Lung (tissue), 12 donors: ENCODE measurements around the gene FAM222B. TPM values are rescaled to one million over a fixed set of nuclear protein-coding genes. Genes with fewer than 3 reads are reported as not detected.

Experiments used
- ATAC-seq: fragments of 200-7000 bp; cut with Tn5 transposase; one replicate; pipeline ENCODE4 v1.9.1; 2020; ENCODE audit warnings: moderate number of reproducible peaks; ENCODE audit not compliant: insufficient read depth, low FRiP score
- DNase-seq, 3 donors: peaks; one replicate each; pipeline ENCODE4 v3.0.0-alpha.2; 2013 to 2017
- H3K27ac ChIP-seq, 2 donors: one replicate each; pipeline ENCODE4 v1.5.1; 2013; ENCODE audit warnings: mild to moderate bottlenecking in 2 of 2, moderate library complexity in 2 of 2, control low read depth in 1 of 2, inconsistent platforms in 1 of 2, low read depth in 1 of 2, low read length in 1 of 2
- H3K27me3 ChIP-seq, 3 donors: one replicate each; pipeline ENCODE4 v1.5.1; 2013; ENCODE audit warnings: low read length in 2 of 3; ENCODE audit not compliant: control insufficient read depth in 3 of 3, insufficient read depth in 3 of 3
- H3K36me3 ChIP-seq, 4 donors: one replicate each; pipeline ENCODE4 v1.5.1; 2013; ENCODE audit warnings: low read length in 4 of 4, mild to moderate bottlenecking in 1 of 4, moderate library complexity in 1 of 4; ENCODE audit not compliant: control insufficient read depth in 4 of 4, insufficient read depth in 4 of 4
- H3K4me1 ChIP-seq, 5 donors: one replicate each; pipeline ENCODE4 v1.5.1; 2013; ENCODE audit warnings: low read length in 5 of 5, mild to moderate bottlenecking in 2 of 5, moderate library complexity in 1 of 5; ENCODE audit not compliant: control insufficient read depth in 5 of 5, insufficient read depth in 5 of 5
- H3K4me3 ChIP-seq: one replicate; pipeline ENCODE4 v1.5.1; 2013; ENCODE audit warnings: mild to moderate bottlenecking, control low read depth, moderate library complexity
- H3K9ac ChIP-seq, 2 donors: one replicate each; pipeline ENCODE4 v1.5.1; 2013; ENCODE audit warnings: low read length in 2 of 2, control low read depth in 1 of 2; ENCODE audit not compliant: insufficient read depth in 1 of 2
- H3K9me3 ChIP-seq, 4 donors: one replicate each; pipeline ENCODE4 v1.5.1; 2013; ENCODE audit warnings: low read length in 3 of 4, mild to moderate bottlenecking in 1 of 4, moderate library complexity in 1 of 4; ENCODE audit not compliant: control insufficient read depth in 4 of 4, insufficient read depth in 3 of 4
- CTCF ChIP-seq: IDR thresholded peaks from 2 replicates; pipeline ENCODE4 v1.5.1; 2012; ENCODE audit warnings: mild to moderate bottlenecking; ENCODE audit errors: control extremely low read depth, extremely low read depth
- WGBS, 2 donors: extraction: QIAGEN DNeasy Blood & Tissue Kit; methylation state at CpG; one replicate each; pipeline ENCODE4 v1.1.7; 2013; 5-methylcytosine and 5-hydroxymethylcytosine counted together
- polyA plus RNA-seq, 2 donors: library from polyadenylated mRNA; stranded (reverse); fragments of 200-250 nt; gene quantifications; one replicate each; pipeline ENCODE4 v1.2.1, GENCODE V29; 2013
- total RNA-seq, 2 donors: library from RNA; depleted of rRNA in 1 of 2; stranded (reverse); fragments of >200 nt in 1 of 2; gene quantifications; one replicate each; pipeline ENCODE4 v1.2.1, GENCODE V29; 2014 to 2021
- donor health status: control.
- donor health status: control.
- donor health status: Bipolar disorder and iron deficiency.
- donor health status: healthy.
- donor health status: DM: yes; HTN: yes; CAD: no.

The FAM222B gene
- total and polyA plus RNA-seq, 4 donors = 8.3 to 17.7 (median 9.2) TPM

GRCh38 chr17:28858801-28859355 is 16.3 kb upstream of the FAM222B start:
- Histone ChIP-seq H3K4me1 (peaks cover 0 to 11% (median 3%) of the 10 kb centered on the region in 5 donors), H3K9me3 (no peaks in the 10 kb centered on the region), H3K27ac (no peak overlapping the region), H3K27me3 (no peaks in the 10 kb centered on the region), H3K9ac (no peak overlapping the region), H3K36me3 (peaks cover 3 to 30% (median 27%) of the 10 kb centered on the region in 4 donors), H3K4me3 (no peak overlapping the region)
- WGBS, 2 donors = 48 to 71% methylated on average over 2 of the region's 2 CpGs
- no peak for DNase-seq
- no peak for TF ChIP-seq CTCF
- ATAC-seq = no peak

GRCh38 chr17:28857905-28858800 is 15.6 kb upstream of the FAM222B start:
- no peak overlapping the region for H3K4me3 ChIP-seq
- H3K9ac ChIP-seq = no peak overlapping the region
- H3K4me1 ChIP-seq = peaks cover 0 to 11% (median 3%) of the 10 kb centered on the region in 5 donors
- H3K27ac ChIP-seq = no peak overlapping the region
- no peaks in the 10 kb centered on the region for H3K27me3 ChIP-seq
- DNase-seq (no peak), ATAC-seq (no peak)
- no peaks in the 10 kb centered on the region for H3K9me3 ChIP-seq
- WGBS, 2 donors = 91 to 95% methylated on average over 3 of the region's 3 CpGs
- peaks cover 3 to 30% (median 27%) of the 10 kb centered on the region in 4 donors for H3K36me3 ChIP-seq
- TF ChIP-seq CTCF = no peak

DNA sequence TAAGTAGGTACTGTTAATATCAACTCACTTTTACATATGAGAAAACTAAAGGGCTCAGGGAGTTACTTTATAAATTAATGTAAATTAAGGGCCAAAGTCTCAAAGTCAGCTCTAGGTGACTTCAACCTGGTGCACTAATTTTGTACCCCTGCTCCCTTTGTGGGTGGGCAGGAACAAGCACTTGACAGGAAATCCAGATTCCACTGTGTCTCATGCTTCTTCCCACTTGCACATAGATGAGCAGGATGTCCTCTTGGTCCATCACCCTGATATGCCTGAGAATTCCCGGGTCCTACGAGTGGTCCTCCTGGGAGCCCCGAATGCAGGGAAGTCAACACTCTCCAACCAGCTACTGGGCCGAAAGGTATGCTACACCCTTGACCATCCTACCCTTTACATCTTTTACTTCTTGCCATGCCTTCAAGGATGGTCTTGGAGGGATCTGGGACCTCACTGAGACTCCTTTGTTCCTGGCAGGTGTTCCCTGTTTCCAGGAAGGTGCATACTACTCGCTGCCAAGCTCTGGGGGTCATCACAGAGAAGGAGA is 13.5 kb upstream of the FAM222B start:
- DNase-seq = no peak
- TF ChIP-seq CTCF = no peak
- no peak for ATAC-seq
- 91 to 98% methylated on average over 5 of the region's 5 CpGs for WGBS, 2 donors
- peaks cover 0 to 11% (median 3%) of the 10 kb centered on the region in 5 donors for H3K4me1 ChIP-seq
- no peak overlapping the region for H3K27ac ChIP-seq
- H3K36me3 ChIP-seq = peaks cover 3 to 26% (median 23%) of the 10 kb centered on the region in 4 donors
- no peaks in the 10 kb centered on the region for H3K27me3 ChIP-seq
- no peaks in the 10 kb centered on the region for H3K9me3 ChIP-seq
- H3K9ac ChIP-seq = no peak overlapping the region
- no peak overlapping the region for H3K4me3 ChIP-seq
